Activated T-cell treated with anti-CD3 and anti-CD28 coated beads, Interleukin-2, amount 50 U/mL, for 24 hours (primary cell): ENCODE results near the gene HOXC12.

Experiments used
- DNase-seq: peaks from one replicate; pipeline ENCODE4 v3.0.0-alpha.2; 2020
- H3K27ac Mint-ChIP-seq: 2 replicates; pipeline ENCODE4 v1.8.0; 2020; ENCODE audit warnings: mild to moderate bottlenecking, mixed read lengths
- H3K27me3 Mint-ChIP-seq: 2 replicates; pipeline ENCODE4 v1.8.0; 2020; ENCODE audit warnings: mixed read lengths
- H3K36me3 Mint-ChIP-seq: 2 replicates; pipeline ENCODE4 v1.8.0; 2020; ENCODE audit warnings: low read depth, mixed read lengths
- H3K4me1 Mint-ChIP-seq: 2 replicates; pipeline ENCODE4 v1.8.0; 2020; ENCODE audit warnings: low read depth, mixed read lengths
- H3K4me3 Mint-ChIP-seq: 2 replicates; pipeline ENCODE4 v1.8.0; 2020; ENCODE audit warnings: mild to moderate bottlenecking, moderate library complexity, mixed read lengths
- H3K9me3 Mint-ChIP-seq: 2 replicates; pipeline ENCODE4 v1.8.0; 2020; ENCODE audit warnings: mixed read lengths

HOXC12 gene

DNA sequence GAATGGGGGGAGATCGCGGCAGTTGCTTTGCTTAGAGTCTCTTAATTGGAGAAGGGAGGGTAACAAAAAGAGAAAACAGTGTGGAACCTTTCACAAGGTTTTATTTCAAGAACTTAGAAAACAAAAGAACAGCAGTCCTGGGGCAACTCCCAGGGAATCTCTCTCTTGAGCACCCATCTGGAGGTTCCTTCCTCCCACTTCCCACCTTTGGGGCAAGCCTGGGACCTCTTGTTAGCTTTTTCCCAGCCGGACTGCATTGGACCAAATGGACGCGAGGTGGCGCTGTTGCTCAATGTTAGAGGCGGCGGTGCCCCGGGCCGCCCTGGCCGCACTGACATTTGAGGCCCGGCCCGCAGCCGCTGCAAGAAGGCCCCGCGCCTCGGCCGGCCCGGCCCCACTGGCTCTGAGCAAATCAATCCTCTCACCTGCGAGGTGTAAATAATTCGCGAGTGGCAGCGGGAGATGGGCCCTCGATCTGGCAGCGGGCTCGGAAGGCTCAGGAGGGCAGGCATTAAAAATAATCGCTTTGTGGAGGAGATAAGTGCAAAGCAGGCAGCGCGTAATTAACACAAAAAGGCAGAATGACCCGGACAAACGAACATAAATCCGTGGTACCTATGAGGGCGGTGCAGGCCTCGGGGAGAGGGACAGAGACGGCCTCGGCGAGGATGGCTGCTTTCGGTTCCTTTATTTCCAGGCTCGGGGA, 51.3 kb downstream of the HOXC12 start:
- no peak overlapping the region for H3K27ac Mint-ChIP-seq

DNA sequence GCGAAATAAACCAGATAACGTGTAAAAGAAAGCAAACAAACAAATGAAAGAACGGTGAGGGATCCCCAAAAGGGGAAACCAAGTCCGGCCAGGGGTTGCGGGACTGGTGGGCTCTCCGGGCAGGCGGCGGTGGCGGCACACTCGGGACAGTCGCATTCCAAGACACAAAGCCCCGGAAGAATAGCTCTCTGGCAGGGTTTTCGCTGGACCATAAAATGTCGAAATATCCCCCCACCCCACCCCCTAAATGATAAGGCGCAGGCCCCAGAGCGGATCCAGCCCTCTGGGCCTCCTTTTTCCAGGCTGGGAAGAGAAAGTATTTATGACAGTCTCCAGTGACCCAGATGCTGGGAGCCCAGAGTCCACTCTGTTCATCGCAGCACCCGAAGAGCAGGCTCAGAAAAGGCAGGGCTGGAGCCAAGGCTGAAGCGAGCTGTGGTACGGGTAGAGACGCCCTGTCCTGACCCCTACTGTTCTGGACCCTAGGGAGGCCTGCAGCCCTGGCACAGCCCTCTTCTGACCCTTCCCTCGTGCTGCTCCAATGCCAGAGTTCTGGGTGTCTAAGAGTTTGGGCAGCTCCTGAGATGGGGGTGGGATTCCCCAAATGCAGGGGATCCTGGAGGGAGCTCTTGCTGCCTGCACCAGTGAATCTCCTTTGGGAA, 52.0 kb downstream of the HOXC12 start:
- peak overlapping the region; percentile 73 for H3K4me3 Mint-ChIP-seq
- peaks cover 38% of the 10 kb centered on the region for H3K4me1 Mint-ChIP-seq
- H3K27me3 Mint-ChIP-seq, result peaks cover 98% of the 10 kb centered on the region
- no peaks in the 10 kb centered on the region for H3K36me3 Mint-ChIP-seq
- no peak for DNase-seq
- no peak overlapping the region for H3K27ac Mint-ChIP-seq
- H3K9me3 Mint-ChIP-seq, result no peaks in the 10 kb centered on the region

More for the DNA sequence above, 51.3 kb downstream of the HOXC12 start:
- Mint-ChIP-seq H3K4me3 (peak overlapping the region; percentile 73), H3K36me3 (no peaks in the 10 kb centered on the region), H3K9me3 (no peaks in the 10 kb centered on the region), H3K27me3 (peaks cover 98% of the 10 kb centered on the region), H3K4me1 (peaks cover 32% of the 10 kb centered on the region)
- DNase-seq, result peak; percentile 91

GRCh38 chr12:54007538-54008259, 53.0 kb downstream of the HOXC12 start:
- Mint-ChIP-seq H3K4me1 (peaks cover 34% of the 10 kb centered on the region), H3K27me3 (peaks cover 98% of the 10 kb centered on the region), H3K9me3 (no peaks in the 10 kb centered on the region), H3K36me3 (no peaks in the 10 kb centered on the region), H3K27ac (no peak overlapping the region), H3K4me3 (no peak overlapping the region)
- DNase-seq, result no peak

DNA sequence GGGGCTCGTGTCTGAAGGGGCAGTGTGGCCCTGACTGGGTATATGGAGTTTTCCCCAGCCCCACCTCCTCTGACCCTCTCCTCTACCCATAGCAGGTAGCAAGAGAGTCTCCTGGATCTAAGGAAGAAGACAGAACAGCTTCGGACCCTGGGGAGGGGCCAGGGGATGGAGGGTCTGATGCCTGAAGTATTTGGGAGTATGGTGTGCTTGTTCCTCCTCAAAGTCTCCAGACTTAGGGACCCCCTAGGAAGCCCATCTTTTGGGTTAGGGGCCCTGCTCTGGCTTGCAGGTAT, 53.5 kb downstream of the HOXC12 start:
- Mint-ChIP-seq H3K4me1 (peaks cover 32% of the 10 kb centered on the region), H3K4me3 (no peak overlapping the region), H3K9me3 (no peaks in the 10 kb centered on the region), H3K36me3 (no peaks in the 10 kb centered on the region), H3K27ac (no peak overlapping the region), H3K27me3 (peaks cover 98% of the 10 kb centered on the region)
- DNase-seq, result no peak
